Caco-2 (cell line): ENCODE measurements around the gene MSMP. TPM values are rescaled to one million over a fixed set of nuclear protein-coding genes. Genes with fewer than 3 reads are reported as not detected.
A peak's percentile ranks its signal among the peaks of the same experiment; 100 is the strongest.

Source experiments
- BruUV-seq: library from RNA; stranded (reverse); fragments of 400-500 nt; replicated peaks from 2 replicates; lab custom pipeline; 2021; lab: Mats Ljungman, UMichigan
- CTCF ChIA-PET: fragments of 300-600 bp; sonication (Branson Sonifier 250); formaldehyde crosslinking; loops from one replicate; lab custom pipeline; 2022; ENCODE audit warnings: antibody characterized with exemption; lab: Charles Lee
- POLR2A ChIA-PET: fragments of 300-600 bp; sonication (Branson Sonifier 250); formaldehyde crosslinking; loops from one replicate; lab custom pipeline; 2022; ENCODE audit warnings: antibody characterized with exemption; lab: Charles Lee
- DNase-seq, 2 experiments: peaks; one replicate each; pipeline versions ENCODE4 v3.0.0 to v3.0.0-alpha.2; 2020 to 2022
- H3K27me3 ChIP-seq: replicated peaks from 2 replicates; pipeline ENCODE4 v1.6.0; 2011; ENCODE audit warnings: low read length; ENCODE audit not compliant: control insufficient read depth, insufficient read depth
- H3K36me3 ChIP-seq: 2 replicates; pipeline ENCODE4 v1.5.1; 2011; ENCODE audit warnings: low read length; ENCODE audit not compliant: control insufficient read depth, insufficient read depth
- H3K4me1 ChIP-seq: fragments of 250-450 bp; sonication (Bioruptor Pico); 2 replicates; pipeline ENCODE4 v1.5.1; 2020; ENCODE audit warnings: mild to moderate bottlenecking
- H3K4me3 ChIP-seq: 2 replicates; pipeline ENCODE4 v1.5.1; 2011; ENCODE audit warnings: low read depth, mild to moderate bottlenecking, control low read depth, low read length
- H3K9me3 ChIP-seq: fragments of 250-450 bp; sonication (Bioruptor Pico); 2 replicates; pipeline ENCODE4 v1.5.1; 2020; ENCODE audit warnings: mild to moderate bottlenecking, moderate library complexity
- H3K27ac Mint-ChIP-seq: one replicate; pipeline ENCODE4 v1.8.0; 2022; ENCODE audit warnings: mixed read lengths; ENCODE audit not compliant: unreplicated experiment
- H3K27me3 Mint-ChIP-seq: one replicate; pipeline ENCODE4 v1.8.0; 2022; ENCODE audit warnings: mixed read lengths; ENCODE audit not compliant: insufficient read depth, unreplicated experiment
- H3K36me3 Mint-ChIP-seq: one replicate; pipeline ENCODE4 v1.8.0; 2022; ENCODE audit warnings: mild to moderate bottlenecking, mixed read lengths; ENCODE audit not compliant: insufficient read depth, unreplicated experiment
- H3K4me1 Mint-ChIP-seq: one replicate; pipeline ENCODE4 v1.8.0; 2022; ENCODE audit warnings: low read depth, mixed read lengths; ENCODE audit not compliant: unreplicated experiment
- H3K4me3 Mint-ChIP-seq: one replicate; pipeline ENCODE4 v1.8.0; 2022; ENCODE audit warnings: mild to moderate bottlenecking, moderate library complexity, mixed read lengths; ENCODE audit not compliant: unreplicated experiment
- H3K9me3 Mint-ChIP-seq: one replicate; pipeline ENCODE4 v1.8.0; 2022; ENCODE audit warnings: mixed read lengths; ENCODE audit not compliant: unreplicated experiment
- CTCF ChIP-seq, 2 experiments: fragments of 200-600 bp in 1 of 2; IDR thresholded peaks; 1 replicate in 1 of 2; 2 replicates in 1 of 2; pipeline versions ENCODE4 v1.5.1 to v1.8.0; 2011 to 2022; ENCODE audit warnings: antibody characterized with exemption in 1 of 2, control low read depth in 1 of 2, inconsistent platforms in 1 of 2, low read depth in 1 of 2, low read length in 1 of 2, mild to moderate bottlenecking in 1 of 2, moderate library complexity in 1 of 2; ENCODE audit not compliant: insufficient read depth in 1 of 2, severe bottlenecking in 1 of 2, unreplicated experiment in 1 of 2
- intact Hi-C: fragments of 100-400 bp; cut with micrococcal nuclease; formaldehyde crosslinking; loops from one replicate; pipeline ENCODE4 v1.10.0; 2022; ENCODE audit not compliant: unreplicated experiment
- total RNA-seq: library from RNA; stranded (reverse); gene quantifications from 2 replicates; pipeline ENCODE4 v1.2.3, GENCODE V29; 2022

Gene MSMP
- total RNA-seq, 1 experiment from 2014 or later = not detected

- no peak for TF ChIP-seq CTCF (IDR thresholded peaks at IDR 0.05; ENCODE audit: insufficient read depth in 1 of 2, low read depth in 1 of 2, low read length in 1 of 2, severe bottlenecking in 1 of 2, unreplicated experiment in 1 of 2)
- Histone ChIP-seq H3K27me3 (no peaks in the 10 kb centered on the region), H3K9me3 (no peaks in the 10 kb centered on the region), H3K4me3 (no peak overlapping the region), H3K4me1 (no peaks in the 10 kb centered on the region), H3K36me3 (peaks cover 11% of the 10 kb centered on the region)
- DNase-seq = no peak
- ChIA-PET POLR2A (no interaction called here), CTCF (interaction anchor here (0.6 kb wide), 1 partner anchor 10 kb away, joined by 3 read pairs; no protein-coding TSS in a partner anchor)
- Mint-ChIP-seq H3K27ac (no peak overlapping the region), H3K27me3 (no peaks in the 10 kb centered on the region), H3K9me3 (no peaks in the 10 kb centered on the region), H3K4me1 (no peaks in the 10 kb centered on the region), H3K4me3 (no peak overlapping the region), H3K36me3 (peaks cover 70% of the 10 kb centered on the region)
- intact Hi-C loops = no loop called here
- no TSS peak for BruUV-seq
These were observed 47.1 kb downstream of the MSMP start for GRCh38 chr9:35706951-35707350.

DNA sequence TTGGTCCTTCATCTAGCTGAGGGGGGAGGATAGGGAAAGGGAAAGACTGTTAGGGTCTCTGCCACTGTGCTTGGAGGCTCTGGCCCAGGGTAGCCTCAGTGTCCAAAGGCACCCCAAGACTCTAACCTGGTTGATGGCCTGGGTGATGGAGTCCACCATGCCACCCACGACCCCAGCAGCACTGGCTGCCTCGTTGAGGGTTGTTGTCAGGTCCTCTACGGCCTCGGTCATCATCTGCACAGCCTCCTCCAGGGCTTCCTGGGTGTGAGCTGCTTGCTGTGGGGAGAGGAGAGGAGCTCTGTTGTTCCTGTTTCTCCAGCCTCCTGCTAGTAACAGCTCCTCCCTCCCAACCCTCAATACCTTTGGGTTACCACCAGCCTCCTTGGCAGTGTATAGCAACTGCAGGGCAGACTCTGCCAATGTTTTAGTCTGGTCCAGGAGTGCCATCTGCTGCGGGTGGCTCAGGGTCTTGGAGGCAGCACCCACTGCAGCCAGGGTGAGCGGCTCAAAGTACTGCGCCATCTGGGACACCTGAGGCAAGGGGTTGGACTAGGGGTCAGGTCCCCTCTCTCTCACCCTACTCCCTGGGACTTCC, 48.1 kb downstream of the MSMP start:
- Mint-ChIP-seq H3K4me1 (no peaks in the 10 kb centered on the region), H3K27me3 (no peaks in the 10 kb centered on the region), H3K9me3 (no peaks in the 10 kb centered on the region), H3K27ac (no peak overlapping the region), H3K36me3 (peaks cover 67% of the 10 kb centered on the region), H3K4me3 (no peak overlapping the region)
- Histone ChIP-seq H3K36me3 (peaks cover 11% of the 10 kb centered on the region), H3K4me1 (no peaks in the 10 kb centered on the region), H3K27me3 (no peaks in the 10 kb centered on the region), H3K9me3 (no peaks in the 10 kb centered on the region), H3K4me3 (no peak overlapping the region)
- DNase-seq = no peak
- POLR2A ChIA-PET = no interaction called here
- CTCF ChIA-PET = interaction anchor here (1.1 kb wide), 1 partner anchor 9 kb away, joined by 3 read pairs; no protein-coding TSS in a partner anchor
- TSS peak; percentile 45 for BruUV-seq
- no peak for TF ChIP-seq CTCF (IDR thresholded peaks at IDR 0.05; ENCODE audit: insufficient read depth in 1 of 2, low read depth in 1 of 2, low read length in 1 of 2, severe bottlenecking in 1 of 2, unreplicated experiment in 1 of 2)
- intact Hi-C loops = no loop called here

DNA sequence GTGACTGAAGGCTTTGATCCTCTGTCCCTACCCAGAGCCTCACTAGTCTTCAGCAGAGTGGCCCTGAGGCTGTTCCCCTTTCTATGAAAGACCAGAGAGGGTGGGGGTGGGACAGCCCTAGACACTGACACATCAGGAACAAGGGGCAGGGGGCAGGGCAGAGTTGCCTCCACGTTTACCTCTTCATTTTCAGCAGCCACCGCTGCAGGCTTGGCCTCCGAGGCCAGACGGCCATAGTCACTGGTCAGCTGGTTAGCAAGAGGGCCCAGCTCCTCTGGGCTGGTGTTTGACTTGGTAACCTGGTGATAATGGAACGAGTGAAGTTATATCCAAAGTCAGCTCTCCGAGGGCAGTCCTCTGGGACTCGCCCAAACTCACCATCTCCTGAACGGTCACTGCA, 48.7 kb downstream of the MSMP start:
- Mint-ChIP-seq H3K9me3 (no peaks in the 10 kb centered on the region), H3K4me3 (no peak overlapping the region), H3K27me3 (no peaks in the 10 kb centered on the region), H3K27ac (no peak overlapping the region), H3K36me3 (peaks cover 61% of the 10 kb centered on the region), H3K4me1 (no peaks in the 10 kb centered on the region)
- Histone ChIP-seq H3K27me3 (no peaks in the 10 kb centered on the region), H3K4me1 (no peaks in the 10 kb centered on the region), H3K36me3 (peaks cover 9% of the 10 kb centered on the region), H3K4me3 (no peak overlapping the region), H3K9me3 (no peaks in the 10 kb centered on the region)
- intact Hi-C loops = no loop called here
- BruUV-seq = no TSS peak
- no peak for DNase-seq
- TF ChIP-seq CTCF (IDR thresholded peaks at IDR 0.05; ENCODE audit: insufficient read depth in 1 of 2, low read depth in 1 of 2, low read length in 1 of 2, severe bottlenecking in 1 of 2, unreplicated experiment in 1 of 2) = no peak
- CTCF ChIA-PET = interaction anchor here (1.1 to 1.7 kb wide), 2 partner anchors 9 to 44 kb away, joined by 3 to 5 read pairs; no protein-coding TSS in a partner anchor
- POLR2A ChIA-PET = no interaction called here
